Endothelial cell of umbilical vein (primary cell): ENCODE measurements around the gene DHRS4. TPM values are rescaled to one million over a fixed set of nuclear protein-coding genes. Genes with fewer than 3 reads are reported as not detected.

Source experiments
- BruUV-seq: library from RNA; stranded (reverse); fragments of 400-500 nt; replicated peaks from 2 replicates; lab custom pipeline; 2021; lab: Mats Ljungman, UMichigan
- CTCF ChIA-PET: fragments of 300-600, 350-600 bp; sonication (Branson Sonifier 250); formaldehyde crosslinking; loops from one replicate; lab custom pipeline; 2021; ENCODE audit warnings: antibody characterized with exemption, inconsistent platforms; lab: Charles Lee
- POLR2A ChIA-PET: fragments of 300-600, 350-600 bp; sonication (Branson Sonifier 250); formaldehyde crosslinking; loops from one replicate; lab custom pipeline; 2021; ENCODE audit warnings: antibody characterized with exemption, inconsistent platforms; lab: Charles Lee
- DNase-seq: peaks from one replicate; pipeline ENCODE4 v3.0.0-alpha.2; 2011; ENCODE audit warnings: low read depth, low spot score
- FAIRE-seq: peaks from 2 replicates; lab custom pipeline; 2011; peaks lifted over from hg19 to GRCh38; lab: Jason Lieb, UNC
- H2AFZ ChIP-seq: 2 replicates; pipeline ENCODE4 v1.6.0; 2012; ENCODE audit warnings: low read depth, low read length, control low read depth, inconsistent platforms
- H3K27ac ChIP-seq: 2 replicates; pipeline ENCODE4 v1.5.1; 2011; ENCODE audit warnings: low read depth, mild to moderate bottlenecking, control low read depth, low read length, moderate library complexity; ENCODE audit not compliant: insufficient read depth
- H3K27me3 ChIP-seq, 2 experiments: 2 replicates each; pipeline versions ENCODE4 v1.6.0 to v1.6.1; 2011; ENCODE audit warnings: low read length in 2 of 2, mixed read lengths in 1 of 2; ENCODE audit not compliant: control insufficient read depth in 2 of 2, insufficient read depth in 2 of 2
- H3K36me3 ChIP-seq, 2 experiments: 2 replicates in 1 of 2; 3 replicates in 1 of 2; pipeline ENCODE4 v1.5.1; 2011; ENCODE audit warnings: low read length in 2 of 2, mild to moderate bottlenecking in 1 of 2, moderate library complexity in 1 of 2; ENCODE audit not compliant: control insufficient read depth in 2 of 2, insufficient read depth in 2 of 2; ENCODE audit errors: extremely low read depth in 1 of 2
- H3K4me1 ChIP-seq: 3 replicates; pipeline ENCODE4 v1.5.1; 2011; ENCODE audit warnings: mild to moderate bottlenecking, low read length; ENCODE audit not compliant: control insufficient read depth, insufficient read depth; ENCODE audit errors: extremely low read depth
- H3K4me2 ChIP-seq: 2 replicates; pipeline ENCODE4 v1.6.1; 2011; ENCODE audit warnings: low read length, control low read depth, mixed read lengths; ENCODE audit not compliant: insufficient read depth
- H3K4me3 ChIP-seq, 3 experiments: fragments of 200-600 bp in 1 of 3; sonication (generic), shearing (Covaris generic) in 1 of 3; replicated peaks in 1 of 3; 2 replicates each; pipeline ENCODE4 v1.5.1; 2011 to 2016; ENCODE audit warnings: control low read depth in 3 of 3, low read length in 3 of 3, mild to moderate bottlenecking in 2 of 3, inconsistent platforms in 1 of 3, low read depth in 1 of 3, moderate library complexity in 1 of 3; ENCODE audit not compliant: insufficient read depth in 1 of 3
- H3K79me2 ChIP-seq: 2 replicates; pipeline ENCODE4 v1.6.0; 2012; ENCODE audit warnings: low read length, inconsistent platforms; ENCODE audit not compliant: control insufficient read depth, insufficient read depth
- H3K9ac ChIP-seq: replicated peaks from 2 replicates; pipeline ENCODE3; 2011; ENCODE audit warnings: low read length, control low read depth; ENCODE audit not compliant: insufficient read depth; ENCODE audit errors: extremely low read depth
- H3K9me1 ChIP-seq: replicated peaks from 3 replicates; pipeline ENCODE4 v1.6.0; 2011; ENCODE audit warnings: mild to moderate bottlenecking, low read length; ENCODE audit not compliant: control insufficient read depth, insufficient read depth; ENCODE audit errors: extremely low read depth
- H3K9me3 ChIP-seq: replicated peaks from 2 replicates; pipeline ENCODE4 v1.5.1; 2012; ENCODE audit warnings: low read length, inconsistent platforms; ENCODE audit not compliant: control insufficient read depth, insufficient read depth
- H4K20me1 ChIP-seq: replicated peaks from 2 replicates; pipeline ENCODE3; 2011; ENCODE audit warnings: mild to moderate bottlenecking, low read length; ENCODE audit not compliant: control insufficient read depth, insufficient read depth; ENCODE audit errors: extremely low read depth
- EZH2 ChIP-seq: IDR thresholded peaks from 2 replicates; pipeline ENCODE4 v1.6.1; 2012; ENCODE audit warnings: borderline replicate concordance, low read depth, mild to moderate bottlenecking, moderate library complexity, low read length, inconsistent platforms; ENCODE audit not compliant: severe bottlenecking
- FOS ChIP-seq: IDR thresholded peaks from 2 replicates; pipeline ENCODE4 v1.6.1; 2011; ENCODE audit warnings: mild to moderate bottlenecking, low read length, moderate library complexity, borderline replicate concordance; ENCODE audit not compliant: insufficient read depth
- GATA2 ChIP-seq: IDR thresholded peaks from 2 replicates; pipeline ENCODE4 v1.7.0; 2011; ENCODE audit warnings: low read depth, mild to moderate bottlenecking, moderate library complexity, mixed read lengths, low read length; ENCODE audit not compliant: insufficient read length, insufficient read depth
- JUN ChIP-seq: IDR thresholded peaks from 2 replicates; pipeline ENCODE4 v1.6.1; 2011; ENCODE audit warnings: borderline replicate concordance, low read depth; ENCODE audit not compliant: insufficient read length, insufficient read depth
- MYC ChIP-seq: IDR thresholded peaks from one replicate; pipeline ENCODE4 v1.6.1; 2011; ENCODE audit warnings: mild to moderate bottlenecking, low read depth, low read length
- POLR2A ChIP-seq: IDR thresholded peaks from 2 replicates; pipeline ENCODE4 v1.6.1; 2012; ENCODE audit warnings: low read depth, mild to moderate bottlenecking, control low read depth, low read length
- POLR2AphosphoS5 ChIP-seq: IDR thresholded peaks from 2 replicates; pipeline ENCODE4 v1.6.1; 2012; ENCODE audit warnings: low read depth, mild to moderate bottlenecking, control low read depth, low read length, moderate library complexity; ENCODE audit not compliant: insufficient read depth
- dilution Hi-C: fragments of 300-500 bp; cut with MboI; formaldehyde crosslinking; loops from one replicate; pipeline ENCODE4 v1.15.0; 2019; ENCODE audit warnings: low sequenced_read_pairs; ENCODE audit not compliant: extremely low pct_ligation_motif_present
- intact Hi-C: fragments of 100-400 bp; cut with micrococcal nuclease; formaldehyde crosslinking; loops from one replicate; pipeline ENCODE4 v1.10.0; 2022
- polyA plus RNA-seq, 4 experiments: library from polyadenylated mRNA; depleted of rRNA in 3 of 4; stranded (reverse) in 3 of 4; unstranded in 1 of 4; fragments of >200 nt; gene quantifications; 2 replicates each; pipeline versions ENCODE4 v1.2.1 to v1.2.3, GENCODE V29; 2011 to 2012; ENCODE audit warnings: missing spikeins in 1 of 4
- total RNA-seq: library from RNA; stranded (reverse); gene quantifications from 2 replicates; pipeline ENCODE4 v1.2.3, GENCODE V29; 2021
- TF ChIP-seq, protein P1 (sequence below), 2 donors: IDR thresholded peaks; 1 replicate in 1 of 2; 2 replicates in 1 of 2; pipeline ENCODE4 v1.5.1; 2011; ENCODE audit warnings: low read length in 2 of 2, mild to moderate bottlenecking in 2 of 2, moderate library complexity in 2 of 2, control low read depth in 1 of 2, inconsistent platforms in 1 of 2, low read depth in 1 of 2; ENCODE audit not compliant: insufficient read depth in 1 of 2; ENCODE audit errors: extremely low read depth in 1 of 2
- TF ChIP-seq, protein P2 (sequence below): IDR thresholded peaks from 2 replicates; pipeline ENCODE4 v1.6.1; 2011; ENCODE audit not compliant: insufficient read depth, insufficient read length

DHRS4 gene
- total and polyA plus RNA-seq, 2 donors (not counting 3 experiments of a cell fraction or from before 2014, with no cell fraction given) = 19.2 to 32.0 TPM

DNA sequence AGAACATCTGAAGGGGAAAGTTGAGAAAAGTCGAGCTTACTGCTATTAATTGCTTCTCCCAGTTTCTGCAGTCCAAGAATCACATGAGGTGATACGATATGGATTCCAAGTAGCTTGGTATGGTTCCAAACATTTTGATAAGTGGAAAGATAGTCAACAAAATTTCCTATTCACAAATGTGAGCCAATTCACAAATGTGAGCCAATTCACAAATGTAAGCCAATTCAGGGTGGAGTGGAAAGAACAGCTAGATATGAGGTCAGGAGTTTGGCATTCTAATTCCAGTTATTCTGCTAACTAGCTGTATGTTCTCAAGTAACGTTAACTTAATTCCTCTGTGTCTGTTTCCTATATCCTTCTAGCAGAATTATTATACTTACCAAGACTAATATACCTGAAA lies 37.6 kb upstream of the DHRS4 start:
- CTCF ChIA-PET = interaction anchor here (1.3 to 6.5 kb wide), 2 partner anchors 187 to 249 kb away, joined by 3 to 224 read pairs; no protein-coding TSS in a partner anchor
- Histone ChIP-seq H3K27ac (no peak overlapping the region), H3K9ac (no peak overlapping the region), H4K20me1 (no peaks in the 10 kb centered on the region), H3K9me3 (no peaks in the 10 kb centered on the region), H2AFZ (no peak overlapping the region), H3K9me1 (no peaks in the 10 kb centered on the region), H3K27me3 (peaks cover 9 to 13% of the 10 kb centered on the region in 2 experiments), H3K4me3 (no peak overlapping the region), H3K4me1 (no peaks in the 10 kb centered on the region), H3K4me2 (no peak overlapping the region), H3K36me3 (no peaks in the 10 kb centered on the region), H3K79me2 (no peaks in the 10 kb centered on the region)
- FAIRE-seq = no peak
- dilution Hi-C loops = no loop called here
- TF ChIP-seq FOS (no peak), POLR2AphosphoS5 (no peak), MYC (no peak), JUN (no peak), GATA2 (no peak), POLR2A (no peak), EZH2 (no peak)
- TF ChIP-seq, protein P1, sequence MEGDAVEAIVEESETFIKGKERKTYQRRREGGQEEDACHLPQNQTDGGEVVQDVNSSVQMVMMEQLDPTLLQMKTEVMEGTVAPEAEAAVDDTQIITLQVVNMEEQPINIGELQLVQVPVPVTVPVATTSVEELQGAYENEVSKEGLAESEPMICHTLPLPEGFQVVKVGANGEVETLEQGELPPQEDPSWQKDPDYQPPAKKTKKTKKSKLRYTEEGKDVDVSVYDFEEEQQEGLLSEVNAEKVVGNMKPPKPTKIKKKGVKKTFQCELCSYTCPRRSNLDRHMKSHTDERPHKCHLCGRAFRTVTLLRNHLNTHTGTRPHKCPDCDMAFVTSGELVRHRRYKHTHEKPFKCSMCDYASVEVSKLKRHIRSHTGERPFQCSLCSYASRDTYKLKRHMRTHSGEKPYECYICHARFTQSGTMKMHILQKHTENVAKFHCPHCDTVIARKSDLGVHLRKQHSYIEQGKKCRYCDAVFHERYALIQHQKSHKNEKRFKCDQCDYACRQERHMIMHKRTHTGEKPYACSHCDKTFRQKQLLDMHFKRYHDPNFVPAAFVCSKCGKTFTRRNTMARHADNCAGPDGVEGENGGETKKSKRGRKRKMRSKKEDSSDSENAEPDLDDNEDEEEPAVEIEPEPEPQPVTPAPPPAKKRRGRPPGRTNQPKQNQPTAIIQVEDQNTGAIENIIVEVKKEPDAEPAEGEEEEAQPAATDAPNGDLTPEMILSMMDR (IDR thresholded peaks at IDR 0.05; ENCODE audit: extremely low read depth in 1 of 2, insufficient read depth in 1 of 2, low read depth in 1 of 2, low read length in 2 of 2) = no peak
- TF ChIP-seq, protein P2, sequence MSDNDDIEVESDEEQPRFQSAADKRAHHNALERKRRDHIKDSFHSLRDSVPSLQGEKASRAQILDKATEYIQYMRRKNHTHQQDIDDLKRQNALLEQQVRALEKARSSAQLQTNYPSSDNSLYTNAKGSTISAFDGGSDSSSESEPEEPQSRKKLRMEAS = no peak
- no TSS peak for BruUV-seq
- DNase-seq = no peak
- POLR2A ChIA-PET = no interaction called here
- intact Hi-C loops = no loop called here
